Endothelial cell (in vitro differentiated cells): ENCODE measurements around the gene POLN. TPM values are rescaled to one million over a fixed set of nuclear protein-coding genes. Genes with fewer than 3 reads are reported as not detected.
"Not testable (repeated sequence)": the region's sequence is repeated elsewhere in the genome, so short reads cannot be mapped to it uniquely, and the experiment has no call there.

ENCODE experiments used
- DNase-seq: peaks from one replicate; pipeline ENCODE4 v3.0.0; 2021; ENCODE audit warnings: low spot score
- H3K27ac Mint-ChIP-seq: one replicate; pipeline ENCODE4 v1.8.0; 2021; ENCODE audit warnings: mixed read lengths, inconsistent platforms; ENCODE audit not compliant: unreplicated experiment
- H3K27me3 Mint-ChIP-seq: one replicate; pipeline ENCODE4 v1.8.0; 2021; ENCODE audit warnings: mild to moderate bottlenecking, moderate library complexity, mixed read lengths, inconsistent platforms; ENCODE audit not compliant: unreplicated experiment
- H3K36me3 Mint-ChIP-seq: one replicate; pipeline ENCODE4 v1.8.0; 2021; ENCODE audit warnings: mild to moderate bottlenecking, low read depth, mixed read lengths, inconsistent platforms; ENCODE audit not compliant: unreplicated experiment
- H3K4me1 Mint-ChIP-seq: one replicate; pipeline ENCODE4 v1.8.0; 2021; ENCODE audit warnings: mild to moderate bottlenecking, mixed read lengths, inconsistent platforms; ENCODE audit not compliant: unreplicated experiment
- H3K4me3 Mint-ChIP-seq: one replicate; pipeline ENCODE4 v1.8.0; 2021; ENCODE audit warnings: mild to moderate bottlenecking, mixed read lengths, inconsistent platforms; ENCODE audit not compliant: unreplicated experiment
- H3K9me3 Mint-ChIP-seq: one replicate; pipeline ENCODE4 v1.8.0; 2021; ENCODE audit warnings: mixed read lengths, inconsistent platforms; ENCODE audit not compliant: unreplicated experiment
- total RNA-seq: library from RNA; stranded (reverse); fragmentation: NEBNext Ultra II Directional; extraction: Animal tissue kit (Norgen Biotek cat#: 25700); gene quantifications from one replicate; pipeline ENCODE4 v1.2.1, GENCODE V29; 2021; ENCODE audit not compliant: unreplicated experiment
- TF ChIP-seq, protein P1 (sequence below): fragments of 200-600 bp; sonication (generic); IDR thresholded peaks from one replicate; pipeline ENCODE4 v1.5.0; 2021; ENCODE audit warnings: antibody characterized with exemption; ENCODE audit not compliant: unreplicated experiment

The POLN gene
- total RNA-seq, 1 donor from 2014 or later = 2.5 TPM

DNA sequence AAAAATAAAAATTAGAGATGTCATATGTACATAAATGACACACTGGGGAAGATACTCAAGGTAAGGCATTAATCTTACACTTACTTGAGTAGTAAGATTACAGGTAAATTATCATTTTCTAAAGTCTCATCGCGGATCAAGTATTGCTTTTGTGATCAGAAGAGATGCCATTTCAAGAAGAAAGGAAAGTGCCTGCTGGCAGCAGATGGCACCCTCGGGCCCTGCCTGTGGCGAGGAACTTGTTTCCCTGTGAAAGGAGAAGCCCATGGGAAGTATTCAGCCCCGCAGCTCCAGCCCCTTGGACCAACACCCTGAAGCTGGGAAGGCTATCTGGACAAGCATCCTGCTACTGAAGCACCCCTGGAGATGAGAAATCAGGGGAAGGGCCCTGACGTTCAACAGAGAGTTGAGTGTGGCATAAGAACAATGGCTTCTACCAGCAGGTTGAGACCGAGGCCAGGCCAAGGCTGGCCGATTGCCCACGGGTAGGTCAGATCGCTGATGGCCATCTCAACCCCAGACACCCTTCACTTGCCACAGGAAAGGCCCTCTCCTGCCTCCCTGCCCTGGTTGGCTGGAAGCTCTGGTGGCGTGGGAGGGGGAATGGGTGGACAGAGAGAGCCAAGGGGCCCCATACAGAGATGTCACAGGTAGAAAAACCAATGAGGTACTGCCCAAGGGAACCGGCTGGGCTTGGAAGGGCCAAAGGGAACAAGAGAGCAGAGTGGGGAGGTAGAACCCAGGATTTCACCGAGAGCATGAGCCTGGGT lies 38.8 kb upstream of the POLN start:
- peaks cover 6% of the 10 kb centered on the region for H3K27me3 Mint-ChIP-seq
- TF ChIP-seq, protein P1, sequence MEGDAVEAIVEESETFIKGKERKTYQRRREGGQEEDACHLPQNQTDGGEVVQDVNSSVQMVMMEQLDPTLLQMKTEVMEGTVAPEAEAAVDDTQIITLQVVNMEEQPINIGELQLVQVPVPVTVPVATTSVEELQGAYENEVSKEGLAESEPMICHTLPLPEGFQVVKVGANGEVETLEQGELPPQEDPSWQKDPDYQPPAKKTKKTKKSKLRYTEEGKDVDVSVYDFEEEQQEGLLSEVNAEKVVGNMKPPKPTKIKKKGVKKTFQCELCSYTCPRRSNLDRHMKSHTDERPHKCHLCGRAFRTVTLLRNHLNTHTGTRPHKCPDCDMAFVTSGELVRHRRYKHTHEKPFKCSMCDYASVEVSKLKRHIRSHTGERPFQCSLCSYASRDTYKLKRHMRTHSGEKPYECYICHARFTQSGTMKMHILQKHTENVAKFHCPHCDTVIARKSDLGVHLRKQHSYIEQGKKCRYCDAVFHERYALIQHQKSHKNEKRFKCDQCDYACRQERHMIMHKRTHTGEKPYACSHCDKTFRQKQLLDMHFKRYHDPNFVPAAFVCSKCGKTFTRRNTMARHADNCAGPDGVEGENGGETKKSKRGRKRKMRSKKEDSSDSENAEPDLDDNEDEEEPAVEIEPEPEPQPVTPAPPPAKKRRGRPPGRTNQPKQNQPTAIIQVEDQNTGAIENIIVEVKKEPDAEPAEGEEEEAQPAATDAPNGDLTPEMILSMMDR = no peak
- no peak overlapping the region for H3K4me3 Mint-ChIP-seq
- peaks cover 8% of the 10 kb centered on the region for H3K4me1 Mint-ChIP-seq
- H3K9me3 Mint-ChIP-seq = no peaks in the 10 kb centered on the region
- no peaks in the 10 kb centered on the region for H3K36me3 Mint-ChIP-seq
- H3K27ac Mint-ChIP-seq = no peak overlapping the region
- no peak for DNase-seq

DNA sequence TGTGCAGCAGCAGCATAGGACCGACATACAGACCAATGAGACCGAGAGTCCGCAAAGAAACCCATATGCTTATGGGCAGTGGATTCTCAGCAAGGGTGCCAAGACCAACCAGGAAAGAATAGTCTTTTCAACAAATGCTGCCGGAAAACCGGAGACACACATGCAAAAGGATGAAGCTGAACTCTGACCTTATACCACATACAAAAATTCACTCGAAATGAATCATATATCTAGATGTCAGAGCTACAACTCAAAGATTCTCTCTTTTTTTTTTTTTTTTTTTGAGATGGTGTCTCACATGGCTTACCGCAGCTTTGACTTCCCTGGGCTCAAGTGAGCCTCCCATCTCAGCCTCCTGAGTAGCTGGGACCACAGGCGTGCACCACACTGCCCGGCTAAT lies 36.0 kb upstream of the POLN start:
- Mint-ChIP-seq H3K36me3 (no peaks in the 10 kb centered on the region), H3K27ac (no peak overlapping the region), H3K4me3 (no peak overlapping the region), H3K4me1 (no peaks in the 10 kb centered on the region), H3K9me3 (no peaks in the 10 kb centered on the region), H3K27me3 (peaks cover 7% of the 10 kb centered on the region)
- DNase-seq = no peak
- TF ChIP-seq, protein P1 = no peak

DNA sequence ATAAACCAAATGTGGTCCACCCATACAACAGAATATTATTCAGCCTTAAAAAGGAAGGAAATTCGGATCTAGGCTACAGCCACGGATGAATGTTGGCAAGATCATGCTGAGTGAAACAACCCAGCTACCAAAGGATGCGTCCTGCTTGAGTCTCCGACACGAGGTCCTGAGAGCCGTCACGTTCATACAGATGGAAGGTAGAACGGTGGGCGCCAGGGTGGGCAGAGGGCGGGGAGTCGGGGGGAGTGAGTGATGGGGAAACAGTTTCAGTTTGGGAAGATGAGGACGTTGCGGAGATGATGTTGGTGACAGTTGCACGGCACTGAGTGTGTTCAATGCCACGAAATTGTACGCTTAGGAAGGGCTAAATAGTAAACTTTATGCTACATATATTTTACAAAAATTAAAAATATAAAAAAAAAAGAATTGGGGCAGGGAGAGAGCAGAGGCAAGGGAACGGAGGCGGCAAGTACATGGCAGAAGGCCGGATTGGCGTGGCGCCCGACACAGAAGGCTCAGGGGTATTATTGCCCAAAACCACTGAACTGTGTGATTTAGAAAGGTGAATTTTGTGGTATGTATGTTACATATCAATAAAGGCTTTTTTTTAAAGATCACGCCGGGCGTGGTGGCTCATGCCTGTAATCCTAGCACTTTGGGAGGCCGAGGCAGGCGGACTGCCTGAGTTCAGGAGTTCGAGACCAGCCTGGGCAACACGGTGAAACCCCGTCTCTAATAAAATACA lies 34.8 kb upstream of the POLN start:
- Mint-ChIP-seq H3K27ac (no peak overlapping the region), H3K4me3 (no peak overlapping the region), H3K36me3 (no peaks in the 10 kb centered on the region), H3K9me3 (no peaks in the 10 kb centered on the region), H3K27me3 (peaks cover 7% of the 10 kb centered on the region), H3K4me1 (no peaks in the 10 kb centered on the region)
- TF ChIP-seq, protein P1 = no peak
- DNase-seq = no peak

DNA sequence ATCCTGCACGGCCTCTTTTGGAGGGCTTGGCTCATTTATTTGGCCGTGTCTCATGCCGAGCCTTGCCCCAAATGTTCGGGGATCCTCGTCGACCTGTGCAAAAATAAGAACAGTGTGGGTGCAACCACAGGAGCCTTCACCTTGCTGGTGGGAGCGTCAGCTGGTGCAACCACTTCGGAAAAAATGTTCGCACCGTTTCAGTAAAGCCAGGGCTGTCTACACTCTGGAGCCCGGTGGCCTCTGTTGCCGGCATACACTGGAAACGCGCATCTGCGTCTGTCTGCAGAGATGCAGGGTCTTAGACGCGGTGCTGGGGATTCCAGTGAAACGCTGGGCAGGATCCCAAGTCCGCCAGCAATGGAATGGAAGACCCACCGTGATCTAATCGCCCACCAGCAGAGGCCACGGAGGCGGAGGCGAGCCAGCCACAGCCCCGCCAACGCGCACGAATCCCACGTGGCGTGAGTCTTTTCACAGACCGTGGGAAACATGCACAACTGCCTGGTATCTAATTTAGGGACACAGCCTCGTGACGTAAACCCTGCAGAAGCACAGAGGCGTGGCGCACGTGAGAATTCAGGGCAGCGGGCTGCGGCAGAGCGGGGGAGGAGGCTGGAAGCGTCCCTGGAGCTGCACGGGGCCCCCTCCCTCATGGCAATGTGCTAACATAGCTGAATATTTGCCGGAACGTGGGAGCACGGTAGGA lies 33.8 kb upstream of the POLN start:
- TF ChIP-seq, protein P1 = no peak
- Mint-ChIP-seq H3K27ac (no peak overlapping the region), H3K4me3 (no peak overlapping the region), H3K27me3 (peaks cover 6% of the 10 kb centered on the region), H3K36me3 (no peaks in the 10 kb centered on the region), H3K9me3 (no peaks in the 10 kb centered on the region), H3K4me1 (no peaks in the 10 kb centered on the region)
- no peak for DNase-seq

DNA sequence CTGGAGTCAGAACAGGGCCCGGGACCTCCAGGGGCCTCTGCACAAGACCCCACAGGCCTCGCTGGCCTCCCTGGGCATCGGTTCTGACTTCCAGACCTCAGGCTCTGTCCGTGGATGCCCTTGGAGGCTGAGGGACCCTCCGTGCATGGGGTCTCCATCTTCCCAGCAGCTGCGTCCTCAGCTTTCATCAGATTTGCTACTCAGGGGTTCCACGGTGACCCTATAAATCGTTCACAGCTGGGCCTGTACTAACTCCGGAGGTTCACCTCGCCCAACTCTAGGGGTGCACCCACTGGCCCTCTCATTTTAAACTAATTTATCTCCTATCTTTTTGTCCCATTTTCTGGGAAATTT lies 33.1 kb upstream of the POLN start:
- not testable (repeated sequence) for H3K36me3 Mint-ChIP-seq, DNase-seq, H3K4me1 Mint-ChIP-seq, H3K4me3 Mint-ChIP-seq, H3K9me3 Mint-ChIP-seq, H3K27me3 Mint-ChIP-seq
- H3K27ac Mint-ChIP-seq = peak overlapping the region; percentile 61
